Spleen (tissue), 7 donors: ENCODE results near the gene LRBA.

ENCODE experiments used
- POLR2A ChIP-seq, 3 donors: fragments of 450-650 bp; IDR thresholded peaks; one replicate each; pipeline ENCODE4 v1.5.1; 2017; ENCODE audit warnings: antibody characterized with exemption in 3 of 3, mild to moderate bottlenecking in 1 of 3
- POLR2AphosphoS5 ChIP-seq, 3 donors: sonication (generic); formaldehyde crosslinking; IDR thresholded peaks; one replicate each; pipeline ENCODE4 v1.5.1; 2017; ENCODE audit warnings: antibody characterized with exemption in 3 of 3
- TF ChIP-seq, protein P1 (sequence below), 11 experiments: fragments of 200-600 bp in 7 of 11; fragments of 450-650 bp in 4 of 11; sonication (generic) in 4 of 11; IDR thresholded peaks in 8 of 11; conservative IDR thresholded peaks in 3 of 11; 1 replicate in 7 of 11; 2 replicates in 4 of 11; pipeline versions ENCODE4 v1.4.0 to v1.8.0; 2016 to 2021; ENCODE audit warnings: antibody characterized with exemption in 11 of 11, inconsistent platforms in 4 of 11, mild to moderate bottlenecking in 1 of 11
- donor health status: DM: no; HTN: no; CAD: no; lungs with moderate emphysema.
- donor health status: DM: no; HTN: no; CAD: no.
- donor health status: DM: no; HTN: no; CAD: no.

GRCh38 chr4:150591406-150591805 is 423.7 kb downstream of the LRBA start:
- no peak for TF ChIP-seq POLR2AphosphoS5 (IDR thresholded peaks at IDR 0.05)
- TF ChIP-seq, protein P1, sequence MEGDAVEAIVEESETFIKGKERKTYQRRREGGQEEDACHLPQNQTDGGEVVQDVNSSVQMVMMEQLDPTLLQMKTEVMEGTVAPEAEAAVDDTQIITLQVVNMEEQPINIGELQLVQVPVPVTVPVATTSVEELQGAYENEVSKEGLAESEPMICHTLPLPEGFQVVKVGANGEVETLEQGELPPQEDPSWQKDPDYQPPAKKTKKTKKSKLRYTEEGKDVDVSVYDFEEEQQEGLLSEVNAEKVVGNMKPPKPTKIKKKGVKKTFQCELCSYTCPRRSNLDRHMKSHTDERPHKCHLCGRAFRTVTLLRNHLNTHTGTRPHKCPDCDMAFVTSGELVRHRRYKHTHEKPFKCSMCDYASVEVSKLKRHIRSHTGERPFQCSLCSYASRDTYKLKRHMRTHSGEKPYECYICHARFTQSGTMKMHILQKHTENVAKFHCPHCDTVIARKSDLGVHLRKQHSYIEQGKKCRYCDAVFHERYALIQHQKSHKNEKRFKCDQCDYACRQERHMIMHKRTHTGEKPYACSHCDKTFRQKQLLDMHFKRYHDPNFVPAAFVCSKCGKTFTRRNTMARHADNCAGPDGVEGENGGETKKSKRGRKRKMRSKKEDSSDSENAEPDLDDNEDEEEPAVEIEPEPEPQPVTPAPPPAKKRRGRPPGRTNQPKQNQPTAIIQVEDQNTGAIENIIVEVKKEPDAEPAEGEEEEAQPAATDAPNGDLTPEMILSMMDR (IDR thresholded peaks at IDR 0.05 in 8 of 11, conservative IDR thresholded peaks at IDR 0.05 in 3 of 11): no peak
- TF ChIP-seq POLR2A (IDR thresholded peaks at IDR 0.05): no peak
